Omental fat pad (tissue), 4 donors: Measurements from ENCODE around the gene HOXC12. TPM values are rescaled to one million over a fixed set of nuclear protein-coding genes. Genes with fewer than 3 reads are reported as not detected.

ENCODE experiments used
- ATAC-seq: fragments of 150-250 bp; one replicate; pipeline ENCODE4 v1.9.1; 2016; ENCODE audit warnings: mild to moderate bottlenecking, moderate library complexity; ENCODE audit not compliant: low FRiP score
- DNase-seq: peaks from one replicate; pipeline ENCODE4 v3.0.0-alpha.2; 2019; ENCODE audit warnings: low spot score
- total RNA-seq, 4 donors: library from RNA; depleted of rRNA; stranded (reverse); fragments of >200 nt; gene quantifications; one replicate each; pipeline ENCODE4 v1.1.0, GENCODE V29; 2016
- TF ChIP-seq, protein P1 (sequence below), 3 donors: fragments of 450-650 bp; IDR thresholded peaks; one replicate each; pipeline ENCODE4 v1.5.1; 2016 to 2017; ENCODE audit warnings: antibody characterized with exemption in 3 of 3, mild to moderate bottlenecking in 3 of 3, moderate library complexity in 2 of 3

The HOXC12 gene
- total RNA-seq, 4 donors from 2014 or later = not detected

DNA sequence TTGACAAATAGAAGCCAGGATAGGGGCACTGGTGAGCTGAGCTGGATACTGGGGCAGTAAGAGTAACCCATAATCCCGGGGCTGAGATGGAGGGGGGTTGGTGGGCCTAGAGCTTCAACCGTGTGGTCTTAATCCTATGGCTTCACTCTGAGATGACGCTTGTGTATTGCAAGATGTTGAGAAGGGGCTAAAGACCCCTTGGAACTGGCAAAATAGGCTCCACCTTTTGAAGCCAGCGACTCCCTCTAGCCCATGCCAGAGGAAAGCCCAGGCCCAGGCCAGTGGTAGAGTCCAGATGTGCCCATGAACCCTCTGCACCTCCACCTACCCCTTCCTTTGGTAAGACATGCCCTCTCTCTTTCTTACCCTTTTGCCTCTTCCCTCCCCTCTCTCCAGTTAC lies 4.6 kb downstream of the HOXC12 start:
- TF ChIP-seq, protein P1, sequence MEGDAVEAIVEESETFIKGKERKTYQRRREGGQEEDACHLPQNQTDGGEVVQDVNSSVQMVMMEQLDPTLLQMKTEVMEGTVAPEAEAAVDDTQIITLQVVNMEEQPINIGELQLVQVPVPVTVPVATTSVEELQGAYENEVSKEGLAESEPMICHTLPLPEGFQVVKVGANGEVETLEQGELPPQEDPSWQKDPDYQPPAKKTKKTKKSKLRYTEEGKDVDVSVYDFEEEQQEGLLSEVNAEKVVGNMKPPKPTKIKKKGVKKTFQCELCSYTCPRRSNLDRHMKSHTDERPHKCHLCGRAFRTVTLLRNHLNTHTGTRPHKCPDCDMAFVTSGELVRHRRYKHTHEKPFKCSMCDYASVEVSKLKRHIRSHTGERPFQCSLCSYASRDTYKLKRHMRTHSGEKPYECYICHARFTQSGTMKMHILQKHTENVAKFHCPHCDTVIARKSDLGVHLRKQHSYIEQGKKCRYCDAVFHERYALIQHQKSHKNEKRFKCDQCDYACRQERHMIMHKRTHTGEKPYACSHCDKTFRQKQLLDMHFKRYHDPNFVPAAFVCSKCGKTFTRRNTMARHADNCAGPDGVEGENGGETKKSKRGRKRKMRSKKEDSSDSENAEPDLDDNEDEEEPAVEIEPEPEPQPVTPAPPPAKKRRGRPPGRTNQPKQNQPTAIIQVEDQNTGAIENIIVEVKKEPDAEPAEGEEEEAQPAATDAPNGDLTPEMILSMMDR (IDR thresholded peaks at IDR 0.05) = no peak
- no peak for DNase-seq
- ATAC-seq = no peak

DNA sequence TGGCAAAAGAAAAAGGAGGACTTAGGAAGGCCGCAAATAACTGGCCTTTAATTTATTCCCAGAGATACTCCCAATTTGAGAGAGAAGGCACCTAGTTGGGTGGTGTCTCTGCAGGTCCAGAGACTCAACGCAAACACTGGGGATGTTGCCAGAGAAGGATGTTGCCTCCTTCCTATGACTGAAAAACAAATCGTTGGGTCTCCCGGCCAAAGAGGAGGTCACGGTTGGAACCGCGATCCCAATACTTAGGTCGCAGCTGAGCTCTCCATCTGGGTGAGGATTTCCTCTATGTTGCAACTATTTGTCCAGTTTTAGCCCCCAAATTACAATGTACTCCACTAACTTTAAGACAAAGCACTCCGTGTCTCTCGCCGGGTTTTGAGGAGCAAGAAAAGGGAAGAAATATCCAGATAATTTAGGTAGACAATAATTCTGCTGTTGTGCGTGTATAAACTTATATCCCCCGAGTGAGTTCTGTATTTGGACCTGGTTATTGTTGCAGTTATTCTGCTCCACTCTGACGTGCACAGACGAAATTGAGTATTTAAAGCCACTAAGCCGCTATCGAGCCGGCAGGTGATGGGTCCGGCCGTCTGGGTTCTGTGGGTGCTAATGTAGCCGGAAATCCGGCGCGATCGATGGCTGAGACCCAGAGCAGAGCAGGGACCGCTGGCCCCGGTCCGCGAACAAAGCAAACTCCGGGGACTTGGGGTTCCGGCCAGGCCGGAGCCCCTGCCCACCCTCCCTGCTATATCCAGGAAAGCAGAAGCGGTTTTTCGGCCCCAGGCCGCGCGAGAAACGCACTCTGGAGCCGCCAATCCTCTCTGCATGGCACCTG lies 5.7 kb downstream of the HOXC12 start:
- no peak for DNase-seq
- no peak for ATAC-seq
- TF ChIP-seq, protein P1 (IDR thresholded peaks at IDR 0.05) = no peak

DNA sequence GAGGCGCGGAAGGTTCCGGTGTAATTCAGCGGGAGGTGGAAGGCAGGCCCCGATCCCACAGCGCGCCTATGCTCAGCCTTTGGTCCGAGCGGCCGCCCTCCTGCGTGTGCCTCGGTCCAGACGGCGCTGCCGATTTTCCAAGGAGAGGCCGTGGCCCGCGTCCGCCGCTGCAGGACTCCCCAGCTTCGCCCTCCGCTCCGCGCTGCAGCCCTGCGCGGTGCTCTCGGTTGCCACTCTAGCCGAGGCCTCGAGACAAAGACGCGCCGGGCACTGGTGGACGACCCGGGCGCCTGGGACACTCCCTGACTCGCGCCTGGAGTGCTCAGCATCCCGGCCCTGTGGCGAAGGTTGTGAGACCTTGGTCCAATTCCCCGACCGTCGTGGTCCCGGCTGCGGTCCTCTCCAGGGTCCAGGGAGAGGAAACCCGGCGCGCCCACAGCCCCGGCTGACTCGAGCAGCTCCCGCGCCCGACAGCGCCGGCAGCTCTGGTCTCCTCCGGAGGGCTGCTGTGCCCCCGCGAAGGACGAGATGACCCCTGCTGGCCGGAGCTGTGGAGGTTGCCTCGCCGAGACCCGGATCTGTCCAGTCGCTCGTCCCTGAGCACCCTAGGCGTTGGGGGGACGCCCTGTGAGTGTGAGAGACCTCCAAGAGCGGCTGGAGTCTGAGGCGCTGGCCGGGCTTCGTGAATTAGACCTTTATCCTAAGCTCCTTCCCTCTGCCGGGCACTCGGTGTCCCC lies 6.5 kb downstream of the HOXC12 start:
- ATAC-seq (no peak), DNase-seq (no peak)

DNA sequence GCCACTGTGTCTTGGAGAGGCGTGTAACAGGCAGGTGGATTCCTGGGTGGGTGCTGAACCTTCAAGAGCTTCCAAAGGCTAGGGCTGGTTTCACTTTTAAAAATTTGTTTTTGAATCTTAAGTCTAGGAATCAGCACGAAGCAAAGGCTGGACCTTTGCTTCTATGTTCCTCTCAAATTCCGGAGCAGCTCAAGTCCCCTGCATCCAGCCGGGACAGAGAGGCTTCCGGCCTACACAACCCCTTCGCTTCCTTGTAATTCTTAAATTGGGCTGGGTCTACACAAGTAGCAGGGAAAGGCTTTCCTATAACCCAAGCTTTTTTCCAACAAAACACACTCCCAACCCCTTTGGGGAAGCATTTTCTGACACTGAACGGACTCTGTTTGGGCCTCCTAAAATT lies 8.3 kb downstream of the HOXC12 start:
- no peak for ATAC-seq
- TF ChIP-seq, protein P1 (IDR thresholded peaks at IDR 0.05) = no peak
- no peak for DNase-seq

More for the DNA sequence above, 6.5 kb downstream of the HOXC12 start:
- TF ChIP-seq, protein P1 (IDR thresholded peaks at IDR 0.05) = no peak

DNA sequence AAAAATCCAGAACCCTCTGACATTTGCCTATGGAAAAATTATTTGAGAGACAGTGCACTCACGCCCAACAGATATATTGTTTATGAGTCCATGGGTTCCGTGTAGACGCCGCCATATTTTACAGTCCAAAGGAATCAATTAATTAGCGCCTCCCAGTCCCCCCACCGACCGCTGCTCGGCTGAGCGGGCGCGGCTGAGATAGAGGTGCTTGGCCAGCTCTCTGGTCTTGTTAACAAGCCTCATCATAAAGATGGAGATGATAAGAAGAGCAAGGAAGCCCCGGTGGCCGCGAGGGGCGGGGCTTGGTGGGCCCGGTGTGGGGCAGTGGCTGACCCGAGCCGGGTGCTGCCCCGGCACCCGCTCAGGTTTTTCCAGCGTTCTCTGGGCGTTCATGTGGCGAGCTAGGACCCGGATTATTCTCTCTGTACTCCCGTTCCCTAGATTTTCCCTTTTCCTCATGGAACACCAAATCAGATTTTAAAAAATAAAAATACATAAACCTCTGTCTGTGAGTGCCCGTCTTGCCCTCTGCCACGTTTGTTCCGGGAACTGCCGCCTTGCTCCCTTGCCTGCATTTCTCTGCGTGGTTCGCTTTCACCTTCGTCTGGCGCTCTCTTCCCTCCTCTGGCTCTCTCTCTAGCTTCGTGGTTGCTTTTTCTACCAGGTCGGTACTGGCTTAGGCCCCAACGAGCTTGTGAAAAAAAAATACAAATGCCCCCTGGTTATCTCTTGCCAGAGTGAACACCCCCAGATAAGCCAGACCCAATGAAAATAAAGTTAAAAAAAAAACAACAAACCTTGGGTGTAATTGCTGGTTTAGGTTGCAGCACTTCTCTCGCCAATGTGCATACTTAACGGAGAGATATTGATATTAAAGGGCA lies 9.0 kb downstream of the HOXC12 start:
- DNase-seq (no peak), ATAC-seq (no peak)
- TF ChIP-seq, protein P1 (IDR thresholded peaks at IDR 0.05) = no peak

DNA sequence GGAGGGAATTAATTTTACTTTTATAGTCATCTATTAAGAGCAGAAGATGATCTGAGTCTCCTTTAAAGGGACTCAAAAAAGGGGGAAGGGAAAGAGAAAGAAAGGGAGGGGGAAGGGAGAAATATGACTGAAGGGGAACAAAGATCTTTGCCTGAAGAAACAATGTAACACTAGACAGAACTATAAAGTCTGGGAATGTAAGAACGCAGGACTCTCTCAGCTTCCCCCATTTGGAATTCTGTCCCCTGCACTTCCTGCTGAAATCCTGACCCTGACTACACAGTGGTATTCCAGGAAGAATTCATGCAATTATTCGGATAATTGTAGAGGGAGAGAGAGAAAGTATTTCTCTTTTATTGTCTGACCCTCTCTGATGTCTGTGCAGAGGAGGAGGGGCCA lies 9.6 kb downstream of the HOXC12 start:
- DNase-seq (no peak), ATAC-seq (no peak)
- TF ChIP-seq, protein P1 (IDR thresholded peaks at IDR 0.05) = no peak
